ENCODE measurements around the gene CIB1. TPM values are rescaled to one million over a fixed set of nuclear protein-coding genes. Genes with fewer than 3 reads are reported as not detected.

Gene CIB1
- total RNA-seq, 1 donor from 2014 or later, result 62.8 TPM

GRCh38 chr15:90232941-90233386, 777 bp downstream of the CIB1 start:
- peaks cover 52% of the 10 kb centered on the region for H3K36me3 ChIP-seq
- intact Hi-C loops (cut with DNase I), result no loop called here
- TF ChIP-seq, protein P1, sequence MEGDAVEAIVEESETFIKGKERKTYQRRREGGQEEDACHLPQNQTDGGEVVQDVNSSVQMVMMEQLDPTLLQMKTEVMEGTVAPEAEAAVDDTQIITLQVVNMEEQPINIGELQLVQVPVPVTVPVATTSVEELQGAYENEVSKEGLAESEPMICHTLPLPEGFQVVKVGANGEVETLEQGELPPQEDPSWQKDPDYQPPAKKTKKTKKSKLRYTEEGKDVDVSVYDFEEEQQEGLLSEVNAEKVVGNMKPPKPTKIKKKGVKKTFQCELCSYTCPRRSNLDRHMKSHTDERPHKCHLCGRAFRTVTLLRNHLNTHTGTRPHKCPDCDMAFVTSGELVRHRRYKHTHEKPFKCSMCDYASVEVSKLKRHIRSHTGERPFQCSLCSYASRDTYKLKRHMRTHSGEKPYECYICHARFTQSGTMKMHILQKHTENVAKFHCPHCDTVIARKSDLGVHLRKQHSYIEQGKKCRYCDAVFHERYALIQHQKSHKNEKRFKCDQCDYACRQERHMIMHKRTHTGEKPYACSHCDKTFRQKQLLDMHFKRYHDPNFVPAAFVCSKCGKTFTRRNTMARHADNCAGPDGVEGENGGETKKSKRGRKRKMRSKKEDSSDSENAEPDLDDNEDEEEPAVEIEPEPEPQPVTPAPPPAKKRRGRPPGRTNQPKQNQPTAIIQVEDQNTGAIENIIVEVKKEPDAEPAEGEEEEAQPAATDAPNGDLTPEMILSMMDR (IDR thresholded peaks at IDR 0.05), result peak; percentile 54

DNA sequence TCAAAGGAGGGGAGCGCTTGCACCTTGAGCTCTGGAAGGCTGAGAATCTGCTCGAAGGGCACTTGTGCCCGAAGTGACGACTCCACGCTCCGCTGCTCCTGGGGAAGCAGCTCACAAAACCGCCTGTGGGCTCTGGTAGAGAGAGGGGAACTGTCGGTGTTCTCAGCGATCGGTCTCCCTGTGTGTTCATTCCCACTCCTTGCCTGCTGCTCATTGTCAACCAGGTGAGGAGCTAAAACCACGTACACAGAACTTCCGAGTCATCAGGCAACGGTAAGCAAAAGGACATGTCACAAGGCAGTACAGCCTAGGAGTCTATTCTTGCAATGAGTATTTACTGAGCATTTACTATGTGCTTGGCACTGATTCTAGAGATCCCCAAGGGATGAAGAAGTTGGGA, 1.5 kb downstream of the CIB1 start:
- ATAC-seq (no peak), DNase-seq (no peak)
- intact Hi-C loops (cut with DNase I), result no loop called here
- Histone ChIP-seq H3K9me3 (no peaks in the 10 kb centered on the region), H3K4me1 (peaks cover 31% of the 10 kb centered on the region), H3K27ac (no peak overlapping the region), H3K27me3 (no peaks in the 10 kb centered on the region), H3K36me3 (peaks cover 52% of the 10 kb centered on the region), H3K4me3 (peak overlapping the region; percentile 95)
- TF ChIP-seq, protein P1 (IDR thresholded peaks at IDR 0.05), result no peak

More at GRCh38 chr15:90232941-90233386, 777 bp downstream of the CIB1 start:
- H3K27ac ChIP-seq, result peak overlapping the region; percentile 97
- H3K4me3 ChIP-seq, result peak overlapping the region; percentile 95
- no peaks in the 10 kb centered on the region for H3K9me3 ChIP-seq
- ATAC-seq, result no peak
- DNase-seq, result no peak
- peaks cover 31% of the 10 kb centered on the region for H3K4me1 ChIP-seq
- no peaks in the 10 kb centered on the region for H3K27me3 ChIP-seq

DNA sequence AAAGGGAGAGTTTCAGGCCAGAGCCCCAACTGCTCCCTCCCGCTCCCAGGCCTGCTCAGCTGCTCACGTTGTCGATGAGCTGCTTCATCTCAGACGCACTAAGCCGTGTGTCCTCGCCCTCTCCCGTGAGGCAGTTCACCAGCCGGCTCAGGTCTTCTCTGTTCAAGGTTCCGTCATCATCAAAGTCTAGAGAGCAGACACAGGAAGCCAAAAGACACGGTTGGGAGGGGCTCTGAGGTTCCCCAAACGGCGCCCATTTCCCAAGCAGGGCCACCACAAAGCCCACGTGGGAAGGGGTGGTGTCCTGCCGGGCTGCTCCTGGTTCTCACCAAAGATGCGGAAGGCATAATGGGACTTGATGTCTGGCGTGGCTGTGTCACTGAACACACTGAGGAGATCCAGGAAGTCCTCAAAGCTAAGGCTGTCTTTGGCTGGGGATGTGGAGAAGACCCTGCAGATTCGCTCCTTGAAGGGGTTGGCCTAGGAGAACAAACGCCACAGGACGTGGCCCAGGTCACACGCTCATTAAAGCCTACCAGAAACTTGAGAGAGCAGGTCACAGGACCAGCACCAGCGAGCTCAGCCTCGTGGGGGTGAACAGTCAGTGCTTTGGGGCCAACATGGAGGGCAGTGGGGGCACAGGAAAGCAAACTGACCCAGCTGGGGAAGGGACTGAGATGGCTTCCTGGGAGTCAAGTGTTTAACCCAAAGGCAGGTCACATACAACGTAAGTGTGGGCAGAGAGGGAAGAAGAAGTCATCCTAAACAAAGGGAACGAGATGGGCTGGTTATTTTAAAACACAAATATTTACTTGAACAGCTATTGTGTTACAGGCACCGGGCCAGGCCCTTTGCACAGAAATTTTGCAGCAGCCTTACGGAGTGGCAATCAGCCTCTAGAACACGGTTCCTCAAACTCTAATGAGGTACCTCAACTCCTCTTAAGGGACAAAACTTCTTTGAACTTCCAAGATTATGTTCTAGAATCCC, 2.4 kb downstream of the CIB1 start:
- H3K9me3 ChIP-seq, result no peaks in the 10 kb centered on the region
- intact Hi-C loops (cut with DNase I), result no loop called here
- peaks cover 31% of the 10 kb centered on the region for H3K4me1 ChIP-seq
- DNase-seq, result peak; percentile 78
- H3K27ac ChIP-seq, result peak overlapping the region; percentile 27
- no peak overlapping the region for H3K4me3 ChIP-seq
- H3K27me3 ChIP-seq, result no peaks in the 10 kb centered on the region
- peak; percentile 22 for ATAC-seq
- TF ChIP-seq, protein P1 (IDR thresholded peaks at IDR 0.05), result no peak
- peaks cover 52% of the 10 kb centered on the region for H3K36me3 ChIP-seq

- ATAC-seq (no peak), DNase-seq (no peak)
- Histone ChIP-seq H3K27ac (no peak overlapping the region), H3K27me3 (no peaks in the 10 kb centered on the region), H3K4me3 (no peak overlapping the region), H3K9me3 (no peaks in the 10 kb centered on the region), H3K36me3 (peaks cover 54% of the 10 kb centered on the region), H3K4me1 (peaks cover 31% of the 10 kb centered on the region)
- intact Hi-C loops (cut with DNase I), result no loop called here
- TF ChIP-seq, protein P1 (IDR thresholded peaks at IDR 0.05), result no peak
Measured at GRCh38 chr15:90230610-90231009, 3.1 kb downstream of the CIB1 start.

DNA sequence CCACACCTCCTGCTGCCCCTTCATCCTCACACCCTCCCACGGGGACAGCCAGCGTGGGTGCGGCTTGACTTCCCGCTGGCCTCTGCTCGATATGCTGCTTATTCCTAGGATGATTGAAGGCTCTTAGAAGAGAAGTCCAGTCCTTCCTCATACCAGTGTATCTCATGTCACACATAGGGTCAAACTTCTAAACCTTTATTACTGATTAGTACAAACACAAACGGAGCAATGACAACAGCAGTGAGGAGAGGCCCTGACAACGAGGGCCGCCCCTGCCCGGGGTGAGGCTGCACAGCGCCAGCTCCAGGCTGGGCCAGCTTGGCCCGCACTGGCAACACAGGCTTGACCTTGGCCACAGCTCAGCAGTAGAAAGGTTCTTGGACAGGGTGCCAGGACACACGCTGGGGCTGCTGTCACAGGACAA, 3.7 kb downstream of the CIB1 start:
- no peak overlapping the region for H3K4me3 ChIP-seq
- no peaks in the 10 kb centered on the region for H3K27me3 ChIP-seq
- intact Hi-C loops (cut with DNase I), result no loop called here
- peaks cover 28% of the 10 kb centered on the region for H3K4me1 ChIP-seq
- DNase-seq (no peak), ATAC-seq (no peak)
- TF ChIP-seq, protein P1 (IDR thresholded peaks at IDR 0.05), result no peak
- H3K9me3 ChIP-seq, result no peaks in the 10 kb centered on the region
- H3K36me3 ChIP-seq, result peaks cover 59% of the 10 kb centered on the region
- H3K27ac ChIP-seq, result no peak overlapping the region

All from upper lobe of right lung (tissue), 1 donor.